ENCODE data around the gene GALNT2.

The GALNT2 gene

DNA sequence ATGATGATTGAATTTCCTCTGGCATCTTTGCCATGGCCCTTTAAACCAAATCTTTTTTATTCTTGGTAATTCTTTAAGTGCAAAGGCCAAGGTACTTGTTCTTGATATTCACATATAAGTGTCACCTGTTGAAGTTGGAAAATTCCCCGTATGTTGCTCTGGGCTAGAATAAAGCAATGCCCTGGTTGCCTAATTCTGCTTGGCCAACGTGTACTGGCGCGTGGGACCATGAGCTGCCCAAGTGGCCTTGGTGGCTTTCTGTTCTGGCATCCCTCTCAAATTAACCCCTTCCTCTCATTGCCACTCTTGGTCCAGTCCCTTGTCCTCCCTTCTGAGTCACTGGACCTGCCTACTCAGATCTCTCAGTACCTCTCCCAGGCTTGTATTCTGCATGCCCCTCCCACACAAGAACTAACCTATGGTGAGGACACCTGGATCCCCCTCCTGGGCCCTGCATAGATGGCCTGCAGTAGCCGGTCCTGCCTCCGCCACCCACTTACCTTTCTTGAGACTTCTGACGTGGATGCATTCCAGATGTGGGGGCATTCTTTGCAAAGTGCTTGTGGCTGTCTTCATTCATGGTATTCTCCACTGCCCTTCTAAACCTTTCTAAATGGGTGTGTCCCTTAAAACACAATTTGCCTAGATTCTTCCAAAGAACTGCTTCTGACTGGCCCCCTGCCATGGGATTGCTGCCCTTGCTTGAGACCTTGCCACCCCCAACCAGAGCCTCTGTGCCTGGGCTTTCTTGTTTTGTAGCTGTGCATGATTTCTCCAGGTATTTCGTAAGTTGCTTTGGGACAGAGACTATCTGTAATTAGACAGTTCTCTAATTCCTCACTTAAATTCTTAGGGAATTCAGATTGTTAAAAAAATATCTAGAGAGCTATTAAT is 152.4 kb downstream of the GALNT2 start:
- no peak for DNase-seq

DNA sequence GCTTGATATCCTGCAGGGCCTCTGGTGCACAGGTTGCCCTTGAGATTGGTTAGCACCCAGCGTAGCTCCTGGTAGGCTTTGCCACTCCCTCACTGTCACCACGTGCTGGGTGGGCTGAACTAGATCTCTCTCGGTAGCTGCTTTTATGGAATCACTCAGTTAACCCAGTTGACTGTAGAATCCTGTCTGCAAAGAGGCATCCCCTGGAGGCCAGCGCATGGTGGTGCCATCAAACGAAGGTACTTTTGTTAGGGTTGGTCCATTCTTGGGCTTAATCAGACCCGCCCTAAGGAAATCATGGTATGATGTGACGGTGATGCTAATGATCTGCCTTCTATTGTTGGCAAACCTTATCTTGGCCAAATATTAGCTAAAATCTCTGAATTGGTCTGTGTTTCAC is 153.4 kb downstream of the GALNT2 start:
- DNase-seq, result no peak

DNA sequence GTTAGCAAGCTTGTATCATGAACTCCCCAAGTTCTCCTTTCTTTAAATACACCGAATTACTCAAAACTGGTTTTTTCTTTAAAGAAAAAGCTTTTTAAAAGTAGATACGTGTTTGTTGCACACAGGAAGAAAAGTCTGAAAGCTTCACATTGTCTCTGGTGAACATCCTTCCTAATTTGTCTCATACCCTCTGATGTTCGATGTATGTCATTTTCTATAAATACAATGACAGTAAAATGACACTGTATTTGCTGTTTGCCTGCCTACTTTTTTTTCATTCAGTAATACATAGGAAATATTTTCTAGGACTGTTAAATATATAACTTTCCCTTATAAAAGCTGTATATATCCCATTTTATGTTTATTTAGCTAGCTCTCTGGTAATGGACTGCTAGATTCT is 153.9 kb downstream of the GALNT2 start:
- no peak for DNase-seq

DNA sequence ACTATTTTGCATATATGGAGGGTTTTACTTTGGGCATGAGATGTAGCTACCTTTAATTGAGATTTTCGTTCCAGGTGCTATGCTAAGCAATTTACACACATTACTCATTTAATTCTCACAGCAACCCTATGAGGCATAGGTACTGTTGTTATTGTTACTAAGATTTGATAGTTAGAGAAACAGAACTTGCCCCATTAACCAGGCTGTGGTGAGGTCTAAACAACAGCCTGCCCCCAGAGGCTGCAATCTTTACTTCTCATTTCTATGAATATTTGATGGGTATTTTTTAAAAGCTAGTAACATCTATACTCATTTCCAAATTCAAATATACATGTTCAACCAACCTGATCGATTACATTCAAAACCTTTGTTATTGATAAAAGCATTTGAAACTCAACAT is 155.6 kb downstream of the GALNT2 start:
- no peak for DNase-seq

DNA sequence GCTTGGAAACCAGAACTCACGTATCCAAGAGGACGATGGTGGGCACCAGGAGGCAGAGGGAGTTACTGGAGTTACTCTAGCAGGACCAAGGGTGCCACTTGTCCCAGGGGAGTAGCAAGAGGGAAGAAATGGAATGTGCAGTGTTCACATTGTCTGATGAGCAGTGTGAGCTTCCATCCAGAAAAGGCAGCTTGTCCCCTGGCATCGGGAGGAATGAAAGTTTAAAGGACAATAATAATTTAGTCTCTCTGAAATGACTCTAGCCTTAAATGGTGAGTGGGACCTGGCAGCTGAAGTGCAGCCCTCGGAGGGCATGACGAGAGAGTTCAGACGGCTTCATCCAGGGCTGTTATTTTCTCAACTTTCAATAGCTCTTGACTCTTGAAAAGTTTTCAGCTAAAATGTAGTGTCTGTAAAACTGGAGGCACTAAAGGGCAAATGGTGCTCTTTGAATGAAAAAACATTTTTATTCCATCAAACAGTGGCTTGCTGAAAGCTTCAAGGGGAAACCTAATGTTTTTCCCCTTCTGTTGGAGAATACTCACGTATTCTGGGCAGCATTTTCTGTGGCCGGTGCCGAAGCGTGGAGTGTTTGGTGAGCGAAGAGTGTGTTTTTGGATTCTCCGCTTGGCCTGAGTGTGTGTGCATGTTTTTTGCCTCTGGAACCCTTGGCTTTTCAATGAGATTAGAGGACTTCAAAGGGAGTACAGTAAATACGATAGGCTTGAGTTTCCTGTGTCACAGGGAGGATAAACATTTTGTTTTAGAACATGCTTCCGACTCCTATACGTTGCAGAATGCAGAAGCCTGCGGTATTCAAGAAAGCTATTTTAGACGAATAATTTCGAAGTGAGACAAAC is 157.3 kb downstream of the GALNT2 start:
- DNase-seq, result no peak

DNA sequence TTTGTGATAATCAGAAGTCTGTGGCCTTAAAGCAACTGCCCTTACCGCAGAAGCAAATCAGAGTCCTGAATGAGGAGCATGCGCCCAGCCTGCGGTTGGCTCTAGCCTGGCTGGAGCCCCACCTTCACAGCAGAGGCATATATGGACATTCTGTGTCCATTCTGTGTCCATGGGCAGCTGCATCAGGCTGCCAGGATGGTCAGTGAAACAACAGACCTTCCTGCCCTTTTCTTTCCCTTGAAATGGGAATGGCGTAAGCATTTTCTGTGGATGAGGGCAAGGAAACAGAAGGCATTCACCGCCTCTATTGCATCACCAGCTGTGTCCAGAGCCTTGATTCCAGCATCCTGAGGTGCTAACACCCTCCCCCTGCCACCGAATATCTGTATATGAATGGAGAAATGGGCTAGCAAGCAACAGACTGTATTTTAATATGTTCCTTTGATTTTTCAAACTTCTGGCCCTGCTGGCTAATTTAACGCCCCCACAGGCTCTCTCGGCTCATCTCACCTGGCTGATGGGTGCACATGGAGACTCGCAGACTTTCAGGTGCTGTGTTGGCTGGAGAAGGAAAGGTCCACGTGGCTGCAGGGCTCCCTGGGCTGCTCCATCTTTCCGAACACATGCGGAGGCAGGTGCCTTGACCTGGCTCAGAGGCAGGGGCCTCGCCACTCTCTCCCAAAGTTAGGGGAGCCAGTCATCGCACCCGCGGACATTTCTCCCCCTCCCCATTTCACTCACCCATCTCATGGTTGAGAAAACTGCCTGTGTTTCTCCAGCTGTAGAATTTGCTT is 159.2 kb downstream of the GALNT2 start:
- DNase-seq, result no peak

DNA sequence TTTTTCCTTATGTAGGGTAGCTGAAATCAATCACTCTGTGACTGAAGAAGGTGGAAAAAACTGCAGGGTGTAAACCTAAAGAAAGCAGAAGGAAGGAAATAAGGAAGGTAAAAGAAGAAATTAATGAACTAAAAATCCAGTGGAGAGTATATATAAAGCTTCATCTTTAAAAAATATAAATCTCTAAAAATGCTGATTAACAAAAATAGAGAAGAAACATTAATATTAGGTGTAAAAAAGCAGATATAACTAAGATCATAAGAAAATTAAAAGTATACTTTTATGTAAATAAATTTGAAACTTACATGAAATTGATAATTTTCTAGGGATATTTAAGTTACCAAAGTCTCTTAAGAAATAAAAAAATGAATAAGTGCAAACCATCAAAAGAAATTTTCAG is 159.8 kb downstream of the GALNT2 start:
- DNase-seq, result no peak

DNA sequence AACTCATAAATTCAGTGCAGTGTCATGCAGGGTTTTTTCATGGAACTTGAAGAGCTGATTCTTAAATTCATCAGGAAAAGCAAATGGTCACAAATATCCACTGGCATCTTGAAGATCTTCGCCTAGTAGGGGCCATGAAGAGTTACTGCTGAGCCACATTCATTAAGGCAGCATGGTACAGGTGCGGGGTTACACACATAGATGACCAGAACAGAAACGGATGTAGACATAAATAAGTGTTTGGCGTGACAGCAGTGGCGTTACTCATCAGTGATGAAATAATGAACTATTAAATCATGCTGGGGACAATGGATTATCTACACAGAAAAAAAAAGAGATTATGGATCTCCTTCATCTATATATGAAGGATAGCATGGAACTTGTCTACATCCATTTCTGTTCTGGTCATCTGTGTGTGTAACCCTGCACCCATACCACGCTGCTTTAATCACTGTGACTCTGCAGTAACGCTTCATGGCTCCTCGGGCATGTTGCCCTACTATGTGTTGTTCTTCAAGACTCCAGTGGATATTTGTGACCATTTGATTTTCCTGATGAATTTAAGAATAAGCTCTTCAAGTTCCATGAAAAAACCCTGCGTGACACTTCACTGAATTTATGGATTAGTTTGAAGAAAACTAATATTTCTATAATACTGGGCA is 161.3 kb downstream of the GALNT2 start:
- no peak for DNase-seq

DNA sequence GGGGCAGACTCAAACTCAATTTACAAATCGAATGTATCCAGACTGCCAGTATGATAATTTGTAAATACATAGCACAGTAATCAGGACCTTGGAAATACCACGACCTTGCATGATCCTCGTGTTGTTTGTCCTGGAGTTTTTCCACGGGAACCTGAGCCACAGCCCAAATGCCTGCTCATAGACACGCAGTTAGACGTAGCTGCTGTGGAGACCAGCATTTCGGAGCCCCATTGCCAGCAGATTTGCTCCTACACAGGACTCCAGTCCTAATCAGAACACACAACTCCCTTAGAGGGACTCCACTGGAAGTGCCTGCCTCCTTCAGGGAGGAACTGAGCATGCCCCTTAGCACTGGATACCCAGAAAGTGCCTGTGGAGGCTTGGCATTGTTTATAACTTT is 163.2 kb downstream of the GALNT2 start:
- no peak for DNase-seq

DNA sequence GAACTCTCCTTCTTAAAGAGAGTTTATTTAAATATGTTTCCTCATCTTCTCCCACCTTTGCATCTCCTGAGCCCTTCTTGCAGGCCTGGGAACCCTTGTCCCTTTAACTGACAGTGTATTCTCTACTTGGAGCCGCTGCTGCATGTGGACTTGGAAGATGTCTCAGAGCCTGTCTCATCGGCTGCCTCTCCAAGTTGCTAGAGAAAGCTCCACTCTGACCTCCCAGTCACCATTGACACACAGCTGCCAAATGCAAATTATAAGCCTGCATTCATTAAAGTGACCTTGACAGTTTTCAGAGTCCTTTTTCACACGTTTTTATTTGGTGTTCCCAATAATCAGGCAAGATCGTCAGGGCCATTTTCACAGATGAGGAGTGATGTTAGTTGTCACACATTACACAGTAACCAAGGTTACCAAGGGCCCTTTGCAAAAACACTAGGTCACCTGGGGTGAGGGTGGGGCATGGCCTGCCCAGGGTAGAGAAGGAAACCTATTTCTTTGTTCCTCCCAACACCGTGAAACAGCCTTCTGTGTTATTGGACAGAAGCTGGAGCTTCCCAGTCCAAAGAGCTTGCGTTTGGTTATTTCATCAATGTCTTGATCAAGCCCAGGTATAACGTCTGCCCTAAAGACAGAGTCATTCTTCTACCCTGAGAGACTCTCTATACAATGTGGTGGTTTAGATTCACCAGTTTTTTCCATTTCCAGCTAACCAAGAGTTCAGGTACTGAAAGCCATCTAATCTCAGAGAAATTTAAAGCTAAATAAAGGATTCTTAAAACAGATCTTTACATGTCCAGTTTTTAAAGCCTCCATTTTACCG is 164.1 kb downstream of the GALNT2 start:
- DNase-seq, result no peak

DNA sequence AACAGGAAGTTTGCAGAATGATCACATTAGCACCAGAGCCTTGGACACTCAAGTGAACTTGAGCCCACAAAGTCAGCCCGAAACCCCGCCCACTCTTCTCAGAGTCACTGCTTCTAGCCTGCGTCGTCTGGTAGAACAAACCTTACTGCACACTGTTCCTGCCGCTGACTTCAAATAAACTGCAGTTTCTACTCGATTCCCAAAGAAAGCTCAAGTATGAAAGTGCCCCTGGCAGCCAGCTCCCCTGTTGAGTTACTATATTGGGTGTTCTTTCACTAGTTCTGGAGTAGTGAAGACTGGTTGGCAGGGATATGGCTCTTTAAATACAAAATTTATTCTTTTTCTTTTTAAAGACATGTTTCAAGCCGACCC is 164.7 kb downstream of the GALNT2 start:
- no peak for DNase-seq

DNA sequence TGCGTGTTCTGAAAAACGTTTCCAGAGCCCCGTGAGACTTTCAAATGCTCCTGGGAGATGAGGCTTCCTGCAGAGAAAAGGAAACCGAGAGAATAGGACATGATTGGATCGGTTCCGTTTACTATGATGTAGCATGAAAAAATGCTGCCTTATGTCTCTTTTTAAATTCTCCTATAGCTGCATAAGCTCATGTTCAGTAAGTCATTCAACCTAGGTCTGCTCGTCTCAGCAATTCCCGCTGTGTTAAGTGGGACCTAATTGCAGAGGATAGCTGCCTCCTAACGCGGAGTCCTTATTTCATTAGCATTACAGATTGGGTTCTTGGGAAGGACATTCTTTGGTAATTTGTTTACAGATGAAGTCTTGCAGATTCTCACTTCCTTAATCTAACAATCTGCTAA is 165.3 kb downstream of the GALNT2 start:
- no peak for DNase-seq

DNA sequence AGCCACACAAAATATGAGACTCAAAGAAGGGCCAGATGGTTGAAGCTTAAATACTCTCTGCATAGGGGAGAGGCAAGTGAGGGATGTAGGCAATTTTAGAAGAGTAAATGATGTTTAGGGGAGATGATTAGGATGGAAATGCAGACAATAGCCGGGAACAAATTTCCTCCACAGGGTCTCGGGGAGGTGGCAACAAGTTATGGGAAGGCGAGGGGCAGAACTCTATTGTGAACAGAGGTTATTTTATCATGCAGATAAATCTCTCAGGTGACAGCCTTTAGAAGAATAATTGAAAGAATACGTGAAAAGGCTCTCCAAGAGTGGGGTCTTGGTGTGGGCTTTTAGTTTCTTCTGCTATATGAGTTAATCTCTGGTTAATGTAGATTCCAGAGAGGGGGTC is 166.7 kb downstream of the GALNT2 start:
- DNase-seq, result no peak

DNA sequence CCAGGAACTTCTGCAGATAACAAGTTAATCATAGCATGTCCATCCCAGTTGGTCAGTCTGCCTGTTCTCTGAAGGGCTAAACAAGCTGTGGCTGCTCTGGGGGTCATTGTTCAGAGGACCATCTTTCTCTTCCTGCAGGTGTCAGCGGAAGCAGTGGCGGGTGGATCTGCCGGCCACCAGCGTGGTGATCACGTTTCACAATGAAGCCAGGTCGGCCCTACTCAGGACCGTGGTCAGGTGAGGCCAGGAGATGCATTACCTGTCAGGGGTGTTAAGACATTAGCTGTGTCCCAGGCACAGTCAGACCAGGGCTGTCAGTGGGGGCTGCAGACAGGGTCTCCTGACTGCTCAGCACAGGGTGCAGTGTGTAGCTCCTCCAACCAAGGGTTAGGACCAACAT is 168.8 kb downstream of the GALNT2 start:
- DNase-seq, result no peak

DNA sequence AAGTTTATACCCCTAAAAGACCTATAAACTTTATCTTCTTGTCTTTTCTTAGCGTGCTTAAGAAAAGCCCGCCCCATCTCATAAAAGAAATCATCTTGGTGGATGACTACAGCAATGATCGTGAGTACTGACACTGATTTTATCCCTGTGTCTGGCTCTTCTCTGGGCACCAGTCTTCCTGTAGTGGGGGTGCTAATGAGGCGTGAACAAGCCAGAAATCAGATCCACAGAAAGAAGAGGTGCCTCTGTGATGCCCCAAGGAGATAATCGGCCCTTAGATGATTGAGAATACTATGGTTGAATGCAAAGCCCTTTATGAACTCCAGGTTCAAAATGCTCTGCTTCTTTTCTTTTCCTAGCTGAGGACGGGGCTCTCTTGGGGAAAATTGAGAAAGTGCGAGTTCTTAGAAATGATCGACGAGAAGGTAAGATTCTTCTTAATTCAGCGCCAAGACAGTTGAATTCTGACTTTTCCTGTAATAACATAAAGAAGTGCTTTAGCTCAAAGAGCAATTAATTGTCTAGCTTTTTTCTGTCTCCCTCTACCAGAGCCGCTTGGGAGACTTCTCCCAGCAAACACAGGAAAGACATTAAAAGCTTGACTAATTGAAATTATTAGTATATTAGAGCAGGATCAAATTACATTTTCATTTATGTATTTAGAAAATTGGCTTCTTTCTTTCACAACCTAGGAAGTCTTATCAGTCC is 169.4 kb downstream of the GALNT2 start:
- DNase-seq, result no peak

DNA sequence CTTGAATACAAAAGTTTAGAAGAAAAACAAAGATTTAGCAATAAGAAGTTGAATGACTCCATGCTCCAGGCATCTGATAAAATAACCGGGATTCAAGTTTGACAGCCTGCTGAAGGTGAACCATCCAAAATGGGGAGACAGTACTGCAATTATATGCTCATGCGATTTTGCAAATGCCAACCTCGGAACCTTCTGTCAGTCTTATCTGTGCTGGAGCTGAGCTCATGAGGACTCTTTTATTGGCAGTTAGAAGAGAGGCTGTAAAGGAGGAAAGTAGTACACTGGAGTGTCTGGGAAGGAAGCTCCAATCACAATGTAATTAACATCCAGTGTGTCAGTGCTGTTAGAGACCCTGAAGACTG is 170.0 kb downstream of the GALNT2 start:
- no peak for DNase-seq

DNA sequence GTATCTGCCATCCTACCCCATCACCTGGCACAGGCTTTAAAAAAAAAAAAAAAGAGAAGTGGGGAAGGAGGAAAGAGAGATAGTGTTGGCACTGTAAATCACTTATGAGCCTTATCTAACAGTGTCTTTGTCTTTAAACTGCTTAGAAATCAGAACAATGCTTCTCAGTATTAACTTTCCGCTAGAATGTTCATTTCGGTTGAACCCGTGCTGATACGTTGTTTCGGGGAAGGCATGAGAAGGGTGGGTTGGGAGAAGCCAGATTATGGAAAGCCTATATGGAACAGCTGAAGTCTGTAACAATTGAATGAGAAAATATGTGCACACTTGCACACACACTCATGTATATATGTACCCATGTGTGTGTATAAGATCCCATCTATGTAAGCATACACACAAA is 170.8 kb downstream of the GALNT2 start:
- no peak for DNase-seq

DNA sequence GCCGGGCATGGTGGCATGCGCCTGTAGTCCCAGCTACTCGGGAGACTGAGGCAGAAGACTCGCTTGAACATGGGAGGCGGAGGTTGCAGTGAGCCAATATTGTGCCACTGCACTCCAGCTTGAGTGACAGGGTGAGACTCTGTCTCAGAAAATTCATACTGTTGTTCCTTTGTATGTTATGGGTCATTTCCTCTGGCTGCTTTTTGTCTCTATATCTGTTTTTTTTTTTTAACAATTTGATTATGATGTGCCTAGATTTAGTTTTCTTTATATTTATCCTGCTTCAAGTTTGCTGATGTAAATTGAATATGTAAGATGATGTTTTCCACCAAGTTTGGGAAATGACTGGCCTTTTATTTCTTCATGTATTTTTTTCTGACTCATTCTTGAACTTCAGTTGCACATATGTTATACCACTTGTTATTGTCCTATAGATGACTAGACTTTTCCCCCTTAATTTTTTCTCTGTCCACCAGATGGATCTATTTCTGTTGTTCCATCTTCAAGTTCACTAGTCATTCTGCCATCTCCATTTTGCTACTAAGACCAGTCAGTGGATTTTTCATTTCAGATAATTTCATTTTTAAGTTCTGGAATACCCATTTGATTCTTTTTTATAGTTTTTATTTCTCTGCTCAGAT is 173.5 kb downstream of the GALNT2 start:
- DNase-seq, result no peak

DNA sequence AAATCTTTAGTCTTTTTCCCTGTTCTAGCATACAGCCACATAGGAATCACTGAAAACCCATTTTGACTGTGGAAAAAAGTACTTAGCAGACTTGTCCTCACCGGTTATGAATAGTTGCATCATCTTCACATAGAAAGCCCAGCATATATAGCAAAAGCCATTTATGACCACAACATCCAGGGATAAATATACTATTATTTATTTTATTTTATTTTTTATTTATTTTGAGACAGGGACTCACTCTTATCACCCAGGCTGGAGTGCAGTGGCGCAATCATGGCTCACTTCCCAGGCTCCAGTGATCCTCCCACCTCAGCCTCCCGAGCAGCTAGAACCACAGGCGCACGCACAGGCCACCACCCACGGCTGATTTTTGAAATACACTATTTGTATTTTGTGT is 175.3 kb downstream of the GALNT2 start:
- DNase-seq, result no peak

DNA sequence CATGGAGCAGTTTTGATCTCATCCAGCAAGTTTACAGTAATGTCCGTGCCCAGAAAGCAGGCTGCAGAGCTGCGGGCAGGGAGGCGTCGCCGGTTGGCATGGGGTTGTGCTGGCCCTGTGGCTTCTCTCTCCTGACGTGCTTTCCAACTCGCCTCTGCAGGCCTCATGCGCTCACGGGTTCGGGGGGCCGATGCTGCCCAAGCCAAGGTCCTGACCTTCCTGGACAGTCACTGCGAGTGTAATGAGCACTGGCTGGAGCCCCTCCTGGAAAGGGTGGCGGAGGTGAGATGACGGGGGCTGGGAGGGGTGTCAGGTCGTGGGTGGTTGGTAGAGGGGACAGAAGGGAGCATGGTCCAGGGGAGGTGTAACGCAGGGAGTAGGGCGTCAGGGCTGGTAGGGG is 176.1 kb downstream of the GALNT2 start:
- DNase-seq, result no peak

Measured in hematopoietic multipotent progenitor cell treated with erythropoietin and hydrocortisone succinate and interleukin-3 and kit ligand, for 6 days (in vitro differentiated cells).